GM11168 (cell line): ENCODE results near the gene RARA.

ENCODE experiments used
- in situ Hi-C: fragments of 300-500 bp; cut with MboI; formaldehyde crosslinking; loops from one replicate; pipeline ENCODE4 v1.12.0; 2022; ENCODE audit warnings: low sequenced_read_pairs; ENCODE audit not compliant: unreplicated experiment

RARA gene

GRCh38 chr17:40325156-40326013 lies 16.4 kb downstream of the RARA start:
- in situ Hi-C loops: no loop called here

- in situ Hi-C loops: no loop called here
Observed at GRCh38 chr17:40326014-40326831, 17.2 kb downstream of the RARA start.

GRCh38 chr17:40326832-40327199 lies 17.8 kb downstream of the RARA start:
- in situ Hi-C loops: no loop called here

GRCh38 chr17:40327244-40327729 lies 18.3 kb downstream of the RARA start:
- in situ Hi-C loops: no loop called here

GRCh38 chr17:40327735-40328385 lies 18.9 kb downstream of the RARA start:
- in situ Hi-C loops: no loop called here

- in situ Hi-C loops: no loop called here
Observed at GRCh38 chr17:40328386-40328766, 19.4 kb downstream of the RARA start.

- in situ Hi-C loops: no loop called here
Observed at GRCh38 chr17:40329839-40330794, 21.1 kb downstream of the RARA start.

- in situ Hi-C loops: no loop called here
Observed at GRCh38 chr17:40330850-40331470, 22.0 kb downstream of the RARA start.

GRCh38 chr17:40331743-40332641 lies 23.0 kb downstream of the RARA start:
- in situ Hi-C loops: no loop called here

GRCh38 chr17:40333781-40334448 lies 24.9 kb downstream of the RARA start:
- in situ Hi-C loops: no loop called here

- in situ Hi-C loops: no loop called here
Observed at GRCh38 chr17:40335620-40336019, 26.6 kb downstream of the RARA start.

- in situ Hi-C loops: no loop called here
Observed at GRCh38 chr17:40337351-40337750, 28.4 kb downstream of the RARA start.

GRCh38 chr17:40338058-40338457 lies 29.1 kb downstream of the RARA start:
- in situ Hi-C loops: no loop called here

GRCh38 chr17:40338941-40339649 lies 30.1 kb downstream of the RARA start:
- in situ Hi-C loops: no loop called here

- in situ Hi-C loops: no loop called here
Observed at GRCh38 chr17:40340327-40340726, 31.3 kb downstream of the RARA start.

- in situ Hi-C loops: no loop called here
Observed at GRCh38 chr17:40340880-40341807, 32.2 kb downstream of the RARA start.
